Stimulated activated naive CD4-positive, alpha-beta T cell (primary cell): ENCODE results near the gene RNF114.
"Not testable (repeated sequence)": the region's sequence is repeated elsewhere in the genome, so short reads cannot be mapped to it uniquely, and the experiment has no call there.

Source experiments
- DNase-seq, 6 experiments: peaks; one replicate each; lab custom pipeline; 2025; lab: John Stamatoyannopoulos, UW

RNF114 gene

GRCh38 chr20:49964964-49965780 is 29.0 kb downstream of the RNF114 start:
- no peak for DNase-seq

GRCh38 chr20:49965781-49966305 is 29.6 kb downstream of the RNF114 start:
- DNase-seq, result no peak

DNA sequence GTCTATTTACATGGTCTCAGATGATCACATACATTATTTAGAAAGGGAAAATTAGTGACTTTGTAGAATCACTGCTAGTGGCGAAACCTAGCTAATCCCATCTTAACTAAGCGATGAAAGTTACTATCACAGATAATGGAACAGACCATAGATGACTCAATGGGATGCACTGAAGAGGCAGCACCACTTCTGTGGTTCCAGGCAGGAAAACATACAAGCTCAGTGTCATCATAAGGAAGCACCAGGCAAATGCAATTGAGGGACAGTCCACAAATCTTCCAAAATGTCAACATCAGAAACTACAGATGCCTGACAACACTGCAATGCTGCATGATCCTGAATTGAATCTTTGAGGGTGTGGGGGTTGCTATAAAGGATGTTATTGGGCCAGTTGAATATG is 30.7 kb downstream of the RNF114 start:
- no peak for DNase-seq

GRCh38 chr20:49969234-49969633 is 33.0 kb downstream of the RNF114 start:
- DNase-seq, result no peak

- no peak for DNase-seq
These were observed 33.7 kb downstream of the RNF114 start for GRCh38 chr20:49969946-49970345.

DNA sequence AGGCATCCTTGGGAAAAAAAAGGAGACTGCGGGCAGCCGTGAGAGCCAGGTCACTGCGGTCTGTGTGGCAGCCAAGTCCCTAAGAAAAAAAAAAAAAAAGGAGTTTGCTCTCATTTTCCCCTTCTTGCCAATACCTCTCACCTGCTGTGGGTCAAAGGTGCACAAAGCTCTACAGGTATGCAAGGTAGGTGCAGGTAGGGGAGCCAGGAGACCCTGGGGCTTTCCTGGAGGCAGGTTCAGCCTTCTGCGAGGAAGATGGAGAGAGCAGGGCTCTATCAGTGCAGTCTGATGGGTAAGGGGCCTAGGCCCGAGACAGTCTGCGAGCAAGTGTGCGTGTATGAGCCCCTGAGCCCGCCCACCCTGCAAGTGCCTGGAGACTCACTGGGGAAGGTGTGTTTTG is 34.3 kb downstream of the RNF114 start:
- DNase-seq, result no peak

DNA sequence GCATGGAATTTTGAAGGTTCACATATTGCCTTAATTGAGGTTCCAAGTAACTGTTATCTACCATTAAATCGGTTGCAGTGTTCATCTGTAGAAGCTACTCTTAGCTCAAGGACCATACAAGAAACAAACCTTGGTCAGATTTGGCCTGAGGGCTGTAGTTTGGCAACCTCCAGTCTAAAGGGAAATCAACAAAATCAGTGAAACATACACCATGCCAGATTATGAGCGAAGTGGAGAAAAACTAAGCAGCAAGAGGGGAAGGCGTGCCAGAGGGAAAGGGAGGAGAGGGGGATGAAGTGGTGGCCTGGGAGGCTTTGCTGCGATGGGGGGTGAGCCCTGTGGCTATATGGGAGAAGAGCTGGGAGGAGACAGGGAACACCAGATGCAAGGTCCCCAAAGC is 37.8 kb downstream of the RNF114 start:
- no peak for DNase-seq

DNA sequence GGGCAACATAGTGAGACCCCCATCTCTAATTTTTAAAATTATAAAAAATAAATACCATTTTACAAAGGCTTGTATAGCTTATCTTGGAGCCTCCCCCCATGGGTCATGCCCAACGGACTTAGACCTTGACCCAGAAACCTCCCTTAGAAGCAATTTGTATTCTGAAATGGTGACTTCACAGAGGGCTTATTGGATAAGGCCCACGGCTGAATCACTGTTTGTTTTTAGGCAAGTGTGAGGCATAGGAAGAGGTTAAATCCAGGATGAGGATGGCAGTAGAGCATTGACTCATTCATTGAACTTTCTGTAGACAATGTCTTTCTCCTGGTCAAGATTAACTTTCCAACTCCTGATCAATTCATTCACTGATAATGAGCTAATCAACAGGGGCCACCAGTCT is 40.3 kb downstream of the RNF114 start:
- DNase-seq, result no peak

GRCh38 chr20:49977740-49978139 is 41.5 kb downstream of the RNF114 start:
- not testable (repeated sequence) for DNase-seq

DNA sequence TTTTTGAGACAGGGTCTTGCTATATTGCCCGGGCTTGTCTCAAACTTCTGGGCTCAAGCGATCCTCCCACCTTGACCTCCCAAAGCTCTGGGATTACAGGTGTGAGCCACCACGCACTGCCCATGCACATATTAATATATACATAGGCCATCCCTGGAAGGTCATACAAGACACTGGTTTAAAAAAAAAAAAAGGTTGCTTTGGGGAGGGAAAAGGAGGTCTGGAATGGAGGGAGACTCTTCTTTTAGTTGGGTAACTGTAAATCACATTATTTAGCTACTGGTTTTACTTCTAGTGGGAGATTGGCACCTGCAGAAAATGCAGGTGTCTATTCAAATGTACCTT is 42.5 kb downstream of the RNF114 start:
- DNase-seq, result no peak

DNA sequence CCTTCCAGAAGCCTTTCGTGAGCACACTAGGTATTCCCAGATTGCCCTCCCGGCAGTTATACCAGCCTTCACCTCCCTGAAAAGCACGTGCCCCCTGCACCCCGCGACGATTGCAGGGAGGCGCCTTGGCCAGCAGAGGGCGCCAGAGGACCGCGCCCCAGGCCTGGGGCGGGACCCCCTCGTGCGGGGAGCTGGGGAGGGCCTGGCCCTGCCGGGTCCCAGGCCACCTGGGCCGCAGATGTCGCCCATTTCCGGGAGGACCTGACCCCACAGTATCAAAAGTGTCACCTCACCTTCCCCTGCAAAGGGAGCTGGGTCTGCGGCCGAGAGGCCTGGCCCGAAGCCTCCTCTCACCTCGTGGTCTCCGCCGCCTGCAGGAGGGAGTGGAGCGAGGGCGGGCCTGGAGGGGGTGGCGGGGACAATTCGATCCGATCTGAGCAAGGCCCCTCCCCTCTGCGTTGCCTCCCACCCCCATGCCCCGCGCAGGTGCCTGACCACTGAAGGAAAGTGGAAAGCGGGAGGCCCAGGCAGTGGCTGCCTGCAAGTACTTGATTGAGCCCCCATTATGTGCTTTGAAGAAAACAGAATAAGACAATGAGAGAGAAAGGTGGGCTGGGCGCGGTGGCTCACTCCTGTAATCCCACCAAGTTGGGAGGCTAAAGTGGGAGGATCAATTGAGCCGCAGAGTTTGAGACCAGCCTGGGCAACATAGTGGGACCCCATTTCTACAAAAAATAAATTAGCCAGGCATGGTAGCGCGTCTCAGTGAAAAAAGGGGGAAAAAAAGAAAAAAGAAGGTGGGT is 43.0 kb downstream of the RNF114 start:
- peak; percentile 34 to 76 (median 60) for DNase-seq

- no peak for DNase-seq
These were observed 44.2 kb downstream of the RNF114 start for GRCh38 chr20:49980140-49981008.

GRCh38 chr20:49981218-49982071 is 45.2 kb downstream of the RNF114 start:
- no peak for DNase-seq

GRCh38 chr20:49982072-49982345 is 45.8 kb downstream of the RNF114 start:
- DNase-seq, result peak in 1 of 6 experiments; percentile 48

DNA sequence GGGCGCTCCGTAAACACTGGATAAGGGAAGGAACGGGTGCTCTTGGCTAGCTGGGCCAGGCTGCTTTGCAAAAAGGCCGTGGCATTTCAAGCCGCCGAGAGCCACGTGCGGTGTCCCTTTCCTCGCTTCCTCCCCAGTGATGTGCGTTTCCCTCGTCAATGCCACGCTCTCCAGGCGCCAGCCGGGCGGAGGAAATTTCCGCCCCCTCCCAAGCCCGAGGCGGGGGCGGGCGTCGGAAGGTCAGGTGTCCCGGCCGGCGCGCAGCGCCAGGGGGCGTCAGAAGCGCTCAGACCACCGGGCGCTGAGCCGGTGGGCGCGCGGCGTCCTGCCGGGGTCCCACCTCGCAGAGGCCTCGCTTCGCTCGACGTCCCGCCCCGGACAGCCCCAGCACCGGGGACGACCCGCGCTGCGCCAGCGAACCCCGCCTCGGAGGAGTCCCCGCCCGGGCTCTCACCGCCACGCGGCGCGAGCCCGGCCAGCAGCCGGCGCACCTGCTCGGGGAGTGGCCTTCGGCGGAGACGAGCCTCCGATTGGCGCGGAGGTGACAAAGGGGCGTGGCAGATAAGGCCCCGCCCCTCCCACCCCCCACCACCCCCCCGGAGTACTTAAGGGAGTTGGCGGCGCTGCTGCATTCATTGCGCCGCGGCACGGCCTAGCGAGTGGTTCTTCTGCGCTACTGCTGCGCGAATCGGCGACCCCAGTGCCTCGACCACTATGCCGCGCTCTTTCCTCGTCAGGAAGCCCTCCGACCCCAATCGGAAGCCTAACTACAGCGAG is 46.3 kb downstream of the RNF114 start, which contains the start of gene SNAI1:
SNAI1 (plus strand) TSS at position 635 of the 777 bp plus-strand sequence; CDS start at position 715, 80 bp downstream.
- DNase-seq, result peak; percentile 72 to 90 (median 86)

- DNase-seq, result no peak
These were observed 47.1 kb downstream of the RNF114 start for GRCh38 chr20:49983123-49983847.

- DNase-seq, result no peak
These were observed 47.7 kb downstream of the RNF114 start for GRCh38 chr20:49983848-49984408.

DNA sequence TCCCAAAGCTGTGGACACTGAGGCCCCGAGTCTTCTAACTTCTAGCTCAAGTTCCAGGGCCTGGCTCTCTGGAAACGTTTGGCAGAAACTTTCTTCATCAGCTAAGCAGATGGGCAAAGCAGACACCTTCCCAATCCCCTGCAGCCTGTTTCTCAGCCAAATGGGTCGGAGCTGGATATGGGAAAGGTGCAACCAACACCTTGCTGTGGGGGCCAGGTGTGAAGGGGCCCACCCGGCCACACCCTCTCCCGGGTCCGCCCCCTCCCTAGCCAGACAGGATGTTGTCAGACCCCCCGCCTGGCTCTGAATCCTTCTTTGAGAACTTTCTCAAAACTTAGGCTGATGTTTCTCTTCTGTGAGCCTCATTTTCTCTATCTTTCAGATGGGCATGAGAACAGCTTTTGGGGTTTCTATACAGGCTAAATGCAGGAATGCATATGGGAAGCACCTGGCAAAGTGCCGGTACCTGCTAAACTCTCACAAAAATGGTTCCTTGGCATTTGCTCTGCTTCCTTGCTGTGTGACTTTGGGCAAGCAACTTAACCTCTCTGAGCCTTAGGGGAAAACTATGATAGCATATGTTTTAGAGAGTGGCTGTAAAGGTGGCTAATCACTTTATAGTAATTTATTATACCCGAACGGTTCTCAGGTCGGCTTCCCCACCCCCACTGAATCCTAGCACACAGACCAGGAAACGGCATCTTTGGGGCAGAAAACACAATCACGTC is 48.4 kb downstream of the RNF114 start:
- DNase-seq, result no peak

DNA sequence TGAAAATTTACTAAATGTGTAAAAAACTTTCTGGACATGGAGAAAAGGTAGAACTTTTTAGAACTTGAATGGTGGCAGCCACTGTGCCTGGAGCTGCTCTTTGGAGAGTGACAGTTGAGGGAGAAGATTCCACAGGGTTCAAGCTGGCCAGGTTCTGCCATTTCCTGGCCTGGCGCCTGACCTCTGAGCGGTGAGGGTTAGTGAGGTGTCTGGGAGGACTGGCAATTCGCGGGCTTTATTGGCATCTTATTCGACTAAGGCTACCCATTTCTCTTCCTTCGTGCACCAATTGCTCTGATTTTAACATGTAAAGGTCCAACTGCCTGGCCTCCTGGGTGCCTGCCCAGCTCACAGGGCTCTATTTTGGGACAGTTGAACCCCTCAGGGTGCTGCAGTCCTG is 49.0 kb downstream of the RNF114 start:
- no peak for DNase-seq
